ENCODE measurements around the gene KLKB1.

DNA sequence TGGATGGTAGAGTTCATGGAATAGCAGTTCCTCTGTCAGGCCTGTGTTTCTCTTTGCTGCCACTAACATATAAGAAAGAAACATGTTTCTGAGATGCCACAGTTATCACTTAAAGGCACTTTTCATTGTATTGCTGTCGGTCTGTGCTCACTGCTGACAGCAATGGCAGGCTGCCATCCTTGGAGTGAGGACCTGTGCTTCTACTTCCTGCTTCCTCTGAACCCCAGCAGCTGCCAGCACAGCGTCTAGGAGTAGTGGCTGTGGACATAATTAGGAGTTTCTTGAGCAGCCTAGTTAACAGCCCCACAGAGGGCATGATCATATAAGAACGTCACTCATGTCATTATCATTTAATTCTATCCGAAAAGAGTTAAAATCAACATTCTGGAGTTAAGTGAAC lies 69.2 kb downstream of the KLKB1 start:
- TF ChIP-seq, protein P1, sequence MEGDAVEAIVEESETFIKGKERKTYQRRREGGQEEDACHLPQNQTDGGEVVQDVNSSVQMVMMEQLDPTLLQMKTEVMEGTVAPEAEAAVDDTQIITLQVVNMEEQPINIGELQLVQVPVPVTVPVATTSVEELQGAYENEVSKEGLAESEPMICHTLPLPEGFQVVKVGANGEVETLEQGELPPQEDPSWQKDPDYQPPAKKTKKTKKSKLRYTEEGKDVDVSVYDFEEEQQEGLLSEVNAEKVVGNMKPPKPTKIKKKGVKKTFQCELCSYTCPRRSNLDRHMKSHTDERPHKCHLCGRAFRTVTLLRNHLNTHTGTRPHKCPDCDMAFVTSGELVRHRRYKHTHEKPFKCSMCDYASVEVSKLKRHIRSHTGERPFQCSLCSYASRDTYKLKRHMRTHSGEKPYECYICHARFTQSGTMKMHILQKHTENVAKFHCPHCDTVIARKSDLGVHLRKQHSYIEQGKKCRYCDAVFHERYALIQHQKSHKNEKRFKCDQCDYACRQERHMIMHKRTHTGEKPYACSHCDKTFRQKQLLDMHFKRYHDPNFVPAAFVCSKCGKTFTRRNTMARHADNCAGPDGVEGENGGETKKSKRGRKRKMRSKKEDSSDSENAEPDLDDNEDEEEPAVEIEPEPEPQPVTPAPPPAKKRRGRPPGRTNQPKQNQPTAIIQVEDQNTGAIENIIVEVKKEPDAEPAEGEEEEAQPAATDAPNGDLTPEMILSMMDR (IDR thresholded peaks at IDR 0.05; ENCODE audit: insufficient read depth, low read depth, low read length), result no peak
- TF ChIP-seq EZH2 (IDR thresholded peaks at IDR 0.05; ENCODE audit: insufficient read depth, low read length), result no peak

Measured in astrocyte (in vitro differentiated cells and primary cell).